K562 (cell line): ENCODE data around the gene SLC24A1. TPM values are rescaled to one million over a fixed set of nuclear protein-coding genes. Genes with fewer than 3 reads are reported as not detected.

ENCODE experiments used
- ARHGAP35 ChIP-seq: fragments of 450-650 bp; IDR thresholded peaks from 2 replicates; pipeline ENCODE4 v1.6.1; 2018; ENCODE audit not compliant: partially characterized antibody
- CXXC5 ChIP-seq: fragments of 250-450 bp; sonication (Bioruptor Pico); IDR thresholded peaks from 2 replicates; pipeline ENCODE4 v1.8.0; 2022; ENCODE audit warnings: inconsistent platforms, mild to moderate bottlenecking, moderate library complexity
- EHMT2 ChIP-seq: fragments of 450-650 bp; IDR thresholded peaks from 2 replicates; pipeline ENCODE4 v1.6.1; 2018; ENCODE audit warnings: antibody characterized with exemption
- GABPB1 ChIP-seq: sonication (generic); formaldehyde crosslinking; IDR thresholded peaks from 2 replicates; pipeline ENCODE4 v1.8.0; 2022; ENCODE audit warnings: mild to moderate bottlenecking, missing genetic modification reagents
- HMG20B ChIP-seq: fragments of 250-450 bp; sonication (Bioruptor Pico); IDR thresholded peaks from 2 replicates; pipeline ENCODE4 v1.5.0; 2021; ENCODE audit warnings: mild to moderate bottlenecking
- ILK ChIP-seq: fragments of 450-650 bp; IDR thresholded peaks from 2 replicates; pipeline ENCODE4 v1.6.1; 2016; ENCODE audit warnings: missing genetic modification characterization, low read depth, mild to moderate bottlenecking, missing compliant biosample characterization, moderate library complexity, borderline replicate concordance
- LCOR ChIP-seq: sonication (generic); formaldehyde crosslinking; IDR thresholded peaks from 2 replicates; pipeline ENCODE4 v1.8.0; 2022; ENCODE audit warnings: mild to moderate bottlenecking, missing genetic modification reagents
- MAFG ChIP-seq: fragments of 450-650 bp; conservative IDR thresholded peaks from 2 replicates; pipeline ENCODE4 v1.6.1; 2016; ENCODE audit warnings: missing genetic modification characterization, missing compliant biosample characterization
- MEF2A ChIP-seq: IDR thresholded peaks from 2 replicates; pipeline ENCODE4 v1.6.1; 2011; ENCODE audit warnings: low read depth, mild to moderate bottlenecking, low read length, moderate library complexity; ENCODE audit not compliant: control insufficient read depth
- MYC ChIP-seq, 2 experiments: fragments of 250-450 bp in 1 of 2; sonication (Bioruptor Pico) in 1 of 2; IDR thresholded peaks; 2 replicates each; pipeline versions ENCODE4 v1.5.1 to v1.6.1; 2012 to 2021; ENCODE audit warnings: low read depth in 2 of 2, borderline replicate concordance in 1 of 2, improper control_type of control experiment in 1 of 2, low read length in 1 of 2, mild to moderate bottlenecking in 1 of 2, moderate library complexity in 1 of 2
- NCOA1 ChIP-seq: fragments of 450-650 bp; IDR thresholded peaks from 2 replicates; pipeline ENCODE4 v1.6.1; 2016; ENCODE audit warnings: low read depth
- RB1 ChIP-seq: fragments of 450-650 bp; IDR thresholded peaks from 2 replicates; pipeline ENCODE4 v1.6.1; 2017; ENCODE audit warnings: low read depth, mild to moderate bottlenecking
- SIRT6 ChIP-seq: IDR thresholded peaks from one replicate; pipeline ENCODE4 v1.6.1; 2012; ENCODE audit warnings: low read depth, mild to moderate bottlenecking, control low read depth, inconsistent platforms, low read length, moderate library complexity
- SMARCA4 ChIP-seq: fragments of 450-650 bp; IDR thresholded peaks from 2 replicates; pipeline ENCODE4 v1.6.1; 2016
- TGIF2 ChIP-seq: sonication (generic); formaldehyde crosslinking; IDR thresholded peaks from 2 replicates; pipeline ENCODE4 v1.8.1; 2022; ENCODE audit warnings: mild to moderate bottlenecking, missing genetic modification reagents, moderate library complexity
- ZBTB12 ChIP-seq: fragments of 250-450 bp; sonication (Bioruptor Pico); IDR thresholded peaks from 2 replicates; pipeline ENCODE4 v1.4.0; 2020
- ZFP1 ChIP-seq: fragments of 450-650 bp; formaldehyde crosslinking; IDR thresholded peaks from 2 replicates; pipeline ENCODE4 v1.4.0; 2020; ENCODE audit warnings: mild to moderate bottlenecking, mixed read lengths
- ZNF174 ChIP-seq: fragments of 250-450 bp; sonication (Bioruptor Pico); IDR thresholded peaks from 2 replicates; pipeline ENCODE4 v1.4.0; 2020; ENCODE audit warnings: mild to moderate bottlenecking
- ZNF324 ChIP-seq: fragments of 250-450 bp; sonication (Bioruptor Pico); IDR thresholded peaks from 2 replicates; pipeline ENCODE4 v1.4.0; 2020; ENCODE audit warnings: mild to moderate bottlenecking
- ZNF586 ChIP-seq: fragments of 450-650 bp; formaldehyde crosslinking; conservative IDR thresholded peaks from 2 replicates; pipeline ENCODE4 v1.4.0; 2020; ENCODE audit warnings: mild to moderate bottlenecking, moderate library complexity
- ZSCAN29 ChIP-seq: fragments of 450-650 bp; IDR thresholded peaks from 2 replicates; pipeline ENCODE4 v1.6.1; 2017
- polyA plus RNA-seq, 8 experiments: library from polyadenylated mRNA; depleted of rRNA in 4 of 8; stranded (reverse) in 5 of 8; unstranded in 3 of 8; fragments of >200 nt; fragmentation: Nextera tagmentation in 2 of 8; fragmentation: Illumina TruSeq in 1 of 8; extraction: Ambion mirVana in 2 of 8; extraction: Trizol in 1 of 8; gene quantifications; 2 replicates each; pipeline versions ENCODE4 v1.2.1 to v1.2.3, GENCODE V29; 2011 to 2014; ENCODE audit warnings: inconsistent platforms in 1 of 8, missing spikeins in 1 of 8
- total RNA-seq, 7 experiments: library from RNA; depleted of rRNA in 6 of 7; stranded (reverse); fragments of >200 nt in 6 of 7; fragmentation: Illumina TruSeq in 2 of 7; extraction: Trizol in 2 of 7; gene quantifications; 2 replicates each; pipeline versions ENCODE4 v1.2.1 to v1.2.3, GENCODE V29; 2011 to 2021; ENCODE audit warnings: low replicate concordance in 1 of 7
- TF ChIP-seq, protein P1 (sequence below): fragments of 450-650 bp; conservative IDR thresholded peaks from 2 replicates; pipeline ENCODE4 v1.6.1; 2016; ENCODE audit warnings: missing genetic modification characterization, low read depth, mild to moderate bottlenecking, control low read depth, missing compliant biosample characterization
- TF ChIP-seq, protein P2 (sequence below): fragments of 250-450 bp; sonication (Bioruptor Pico); IDR thresholded peaks from 2 replicates; pipeline ENCODE4 v1.5.0; 2020; ENCODE audit warnings: mild to moderate bottlenecking
- TF ChIP-seq, protein P3 (sequence below): fragments of 200-800 bp; sonication (Bioruptor generic); IDR thresholded peaks from 2 replicates; pipeline ENCODE4 v1.6.1; 2017; ENCODE audit warnings: missing genetic modification characterization, missing compliant biosample characterization

SLC24A1 gene
- total and polyA plus RNA-seq, 9 of the 15 experiments (the other 6 are each of a cell fraction or from before 2014, with no cell fraction given): 3.1 to 8.2 (median 5.5) TPM

GRCh38 chr15:65610871-65611718 lies 10.6 kb upstream of the SLC24A1 start, which contains the start of gene INTS14 (continued):
- TF ChIP-seq, protein P1, sequence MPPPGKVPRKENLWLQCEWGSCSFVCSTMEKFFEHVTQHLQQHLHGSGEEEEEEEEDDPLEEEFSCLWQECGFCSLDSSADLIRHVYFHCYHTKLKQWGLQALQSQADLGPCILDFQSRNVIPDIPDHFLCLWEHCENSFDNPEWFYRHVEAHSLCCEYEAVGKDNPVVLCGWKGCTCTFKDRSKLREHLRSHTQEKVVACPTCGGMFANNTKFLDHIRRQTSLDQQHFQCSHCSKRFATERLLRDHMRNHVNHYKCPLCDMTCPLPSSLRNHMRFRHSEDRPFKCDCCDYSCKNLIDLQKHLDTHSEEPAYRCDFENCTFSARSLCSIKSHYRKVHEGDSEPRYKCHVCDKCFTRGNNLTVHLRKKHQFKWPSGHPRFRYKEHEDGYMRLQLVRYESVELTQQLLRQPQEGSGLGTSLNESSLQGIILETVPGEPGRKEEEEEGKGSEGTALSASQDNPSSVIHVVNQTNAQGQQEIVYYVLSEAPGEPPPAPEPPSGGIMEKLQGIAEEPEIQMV (tag): no peak
- TF ChIP-seq HMG20B (no peak), ZNF586 (CRISPR knock-in tag) (no peak), SMARCA4 (peak; percentile 76), MEF2A (peak; percentile 70; the same call in 1 of the 2 replicates), MYC (IDR thresholded peaks at IDR 0.05; ENCODE audit: low read depth, low read length) (peak; percentile 90), MYC (CRISPR knock-in tag; IDR thresholded peaks at IDR 0.05; ENCODE audit: borderline replicate concordance, low read depth) (peak; percentile 87), ILK (tag) (no peak), ZSCAN29 (no peak; the same call in 1 of the 2 replicates), NCOA1 (peak; percentile 99), SIRT6 (no peak), EHMT2 (peak; percentile 37; the same call in 1 of the 2 replicates), ZNF174 (CRISPR knock-in tag) (no peak), MAFG (tag) (no peak), LCOR (CRISPR knock-in tag) (peak; percentile 83; the same call in 1 of the 2 replicates), GABPB1 (peak; percentile 98), CXXC5 (CRISPR knock-in tag) (peak; percentile 91), ZNF324 (CRISPR knock-in tag) (no peak), TGIF2 (CRISPR knock-in tag) (no peak), ZFP1 (CRISPR knock-in tag) (no peak), ZBTB12 (CRISPR knock-in tag) (no peak), ARHGAP35 (no peak), RB1 (peak; percentile 99)
- TF ChIP-seq, protein P2, sequence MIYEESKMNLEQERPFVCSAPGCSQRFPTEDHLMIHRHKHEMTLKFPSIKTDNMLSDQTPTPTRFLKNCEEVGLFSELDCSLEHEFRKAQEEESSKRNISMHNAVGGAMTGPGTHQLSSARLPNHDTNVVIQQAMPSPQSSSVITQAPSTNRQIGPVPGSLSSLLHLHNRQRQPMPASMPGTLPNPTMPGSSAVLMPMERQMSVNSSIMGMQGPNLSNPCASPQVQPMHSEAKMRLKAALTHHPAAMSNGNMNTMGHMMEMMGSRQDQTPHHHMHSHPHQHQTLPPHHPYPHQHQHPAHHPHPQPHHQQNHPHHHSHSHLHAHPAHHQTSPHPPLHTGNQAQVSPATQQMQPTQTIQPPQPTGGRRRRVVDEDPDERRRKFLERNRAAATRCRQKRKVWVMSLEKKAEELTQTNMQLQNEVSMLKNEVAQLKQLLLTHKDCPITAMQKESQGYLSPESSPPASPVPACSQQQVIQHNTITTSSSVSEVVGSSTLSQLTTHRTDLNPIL (CRISPR knock-in tag): no peak; the same call in 1 of the 2 replicates
- TF ChIP-seq, protein P3, sequence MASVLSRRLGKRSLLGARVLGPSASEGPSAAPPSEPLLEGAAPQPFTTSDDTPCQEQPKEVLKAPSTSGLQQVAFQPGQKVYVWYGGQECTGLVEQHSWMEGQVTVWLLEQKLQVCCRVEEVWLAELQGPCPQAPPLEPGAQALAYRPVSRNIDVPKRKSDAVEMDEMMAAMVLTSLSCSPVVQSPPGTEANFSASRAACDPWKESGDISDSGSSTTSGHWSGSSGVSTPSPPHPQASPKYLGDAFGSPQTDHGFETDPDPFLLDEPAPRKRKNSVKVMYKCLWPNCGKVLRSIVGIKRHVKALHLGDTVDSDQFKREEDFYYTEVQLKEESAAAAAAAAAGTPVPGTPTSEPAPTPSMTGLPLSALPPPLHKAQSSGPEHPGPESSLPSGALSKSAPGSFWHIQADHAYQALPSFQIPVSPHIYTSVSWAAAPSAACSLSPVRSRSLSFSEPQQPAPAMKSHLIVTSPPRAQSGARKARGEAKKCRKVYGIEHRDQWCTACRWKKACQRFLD: peak; percentile 0; the same call in 1 of the 2 replicates
